NCI-H748 treated with DMSO at 0.1 percent for 48 hours (cell line): ENCODE measurements around the gene MB21D2.
A peak's percentile ranks its signal among the peaks of the same experiment; 100 is the strongest.
"Not testable (repeated sequence)": the region's sequence is repeated elsewhere in the genome, so short reads cannot be mapped to it uniquely, and the experiment has no call there.

ENCODE experiments used
- DNase-seq: peaks from one replicate; lab custom pipeline; 2025; lab: John Stamatoyannopoulos, UW

The MB21D2 gene

DNA sequence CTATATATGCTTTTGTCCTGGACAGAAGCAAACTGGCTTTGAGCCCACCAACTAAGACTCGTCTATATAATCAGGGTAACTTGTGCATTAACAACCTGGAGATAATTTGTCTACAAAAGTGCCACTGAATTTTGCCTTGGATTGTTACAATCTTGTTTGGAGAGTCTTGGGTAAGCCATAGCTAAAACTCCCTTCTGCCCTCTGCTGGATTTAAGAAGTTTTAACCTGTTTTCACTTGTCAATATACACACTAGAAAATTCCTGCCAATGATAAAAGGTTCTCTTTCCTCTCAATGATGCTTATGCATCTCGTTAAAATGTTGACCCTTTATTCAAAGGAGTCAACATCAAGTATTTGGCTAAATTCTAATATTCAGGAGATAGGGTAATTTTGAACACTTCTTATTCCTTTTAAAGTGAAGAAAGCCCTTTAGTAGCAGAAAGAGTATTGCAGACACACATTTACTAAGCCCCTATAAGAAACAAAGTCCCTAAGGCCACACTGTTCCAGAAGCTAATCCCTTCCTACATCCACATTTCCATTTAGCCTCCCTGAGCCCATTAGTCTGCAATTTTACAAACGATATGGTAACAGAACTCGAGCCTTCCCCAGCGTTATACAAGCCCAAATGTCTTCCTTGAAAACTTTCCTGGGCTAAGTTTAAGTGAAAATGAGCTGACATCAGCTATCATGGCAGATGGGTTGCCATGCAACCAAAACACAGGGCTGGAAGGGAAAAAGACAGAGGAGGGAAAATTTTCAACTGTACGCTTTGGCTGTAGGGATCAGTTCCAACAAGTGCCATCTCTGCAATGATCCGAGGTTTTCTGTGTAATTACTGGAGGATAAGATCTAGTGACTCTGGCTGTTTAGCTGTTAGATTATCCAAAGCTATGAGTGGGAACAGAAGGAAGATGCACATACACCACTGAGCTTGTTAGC is 114.4 kb downstream of the MB21D2 start:
- peak; percentile 22 for DNase-seq

DNA sequence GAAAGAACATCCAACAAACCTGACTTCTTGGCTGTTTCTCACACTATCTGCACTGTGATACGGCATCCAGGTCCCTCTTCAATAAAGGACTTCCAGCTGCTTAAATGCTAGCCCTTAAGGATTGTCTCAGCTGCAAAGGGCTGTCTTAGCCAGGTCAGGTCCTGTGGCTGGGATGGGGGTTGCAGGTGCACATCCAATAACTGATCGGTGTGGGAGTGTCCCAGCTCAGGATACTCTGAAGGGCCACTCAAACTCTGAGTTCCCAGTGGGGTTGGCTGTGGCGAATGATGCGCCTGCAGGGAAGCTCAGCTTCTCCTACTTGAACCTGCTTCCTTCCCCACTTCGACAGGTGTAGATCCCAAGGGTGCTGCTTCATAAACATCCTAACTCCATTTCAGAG is 115.7 kb downstream of the MB21D2 start:
- DNase-seq = no peak

DNA sequence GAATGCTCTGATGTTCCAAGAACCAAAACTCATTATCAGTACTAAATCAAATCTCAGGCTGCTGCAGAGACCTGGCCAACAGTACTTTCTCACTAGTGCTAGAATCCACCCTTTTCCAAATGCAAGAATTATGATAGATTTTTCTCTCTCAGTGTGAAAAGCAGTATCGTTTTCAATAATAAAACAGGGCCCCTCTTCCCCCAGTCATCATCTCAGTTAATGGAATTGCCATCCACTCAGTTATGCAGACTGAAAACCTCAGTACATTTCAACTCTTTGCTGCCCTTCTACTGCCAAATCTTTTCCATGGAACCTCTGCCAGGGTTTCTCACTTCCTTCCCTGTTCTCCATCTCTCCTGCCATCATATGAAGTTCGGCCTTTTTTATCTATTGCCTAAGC is 117.9 kb downstream of the MB21D2 start:
- no peak for DNase-seq

DNA sequence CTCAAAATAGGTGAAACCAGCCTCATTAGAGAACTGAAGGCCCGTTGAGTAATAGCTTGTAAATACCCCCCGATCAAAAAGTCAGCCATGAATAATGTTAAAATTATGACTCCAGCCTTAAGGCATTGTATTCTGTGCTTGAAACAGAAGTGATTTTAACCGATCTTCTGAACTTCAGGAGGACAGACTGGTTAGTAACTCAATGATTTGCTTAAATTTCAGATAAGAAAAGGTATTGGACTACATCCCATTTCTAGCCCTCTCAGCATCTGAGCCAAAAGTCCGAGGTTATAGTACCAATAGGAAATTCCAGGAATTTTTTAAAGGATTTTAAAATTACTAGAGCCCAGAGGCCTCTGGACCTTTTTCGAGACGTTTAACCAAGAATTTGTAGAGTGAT is 122.6 kb downstream of the MB21D2 start:
- no peak for DNase-seq

DNA sequence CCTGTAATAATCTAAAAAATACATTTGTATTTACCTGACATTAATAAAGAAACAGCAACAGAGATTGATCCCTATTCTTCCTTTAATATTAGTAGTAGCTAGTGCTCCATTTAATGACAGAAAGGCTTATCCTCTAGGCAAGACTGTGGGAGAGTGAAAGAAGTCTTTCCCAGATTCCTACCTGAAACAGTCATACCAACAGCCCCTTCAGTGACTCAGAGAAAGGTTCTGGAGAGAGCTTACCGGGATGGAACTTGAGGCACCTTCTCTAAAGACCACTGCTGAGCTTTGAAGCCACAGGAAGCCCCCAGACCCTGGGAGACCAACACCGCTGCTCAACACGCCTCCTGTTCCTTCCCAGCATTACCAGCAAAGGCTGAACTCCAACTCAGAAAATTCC is 123.4 kb downstream of the MB21D2 start:
- no peak for DNase-seq

DNA sequence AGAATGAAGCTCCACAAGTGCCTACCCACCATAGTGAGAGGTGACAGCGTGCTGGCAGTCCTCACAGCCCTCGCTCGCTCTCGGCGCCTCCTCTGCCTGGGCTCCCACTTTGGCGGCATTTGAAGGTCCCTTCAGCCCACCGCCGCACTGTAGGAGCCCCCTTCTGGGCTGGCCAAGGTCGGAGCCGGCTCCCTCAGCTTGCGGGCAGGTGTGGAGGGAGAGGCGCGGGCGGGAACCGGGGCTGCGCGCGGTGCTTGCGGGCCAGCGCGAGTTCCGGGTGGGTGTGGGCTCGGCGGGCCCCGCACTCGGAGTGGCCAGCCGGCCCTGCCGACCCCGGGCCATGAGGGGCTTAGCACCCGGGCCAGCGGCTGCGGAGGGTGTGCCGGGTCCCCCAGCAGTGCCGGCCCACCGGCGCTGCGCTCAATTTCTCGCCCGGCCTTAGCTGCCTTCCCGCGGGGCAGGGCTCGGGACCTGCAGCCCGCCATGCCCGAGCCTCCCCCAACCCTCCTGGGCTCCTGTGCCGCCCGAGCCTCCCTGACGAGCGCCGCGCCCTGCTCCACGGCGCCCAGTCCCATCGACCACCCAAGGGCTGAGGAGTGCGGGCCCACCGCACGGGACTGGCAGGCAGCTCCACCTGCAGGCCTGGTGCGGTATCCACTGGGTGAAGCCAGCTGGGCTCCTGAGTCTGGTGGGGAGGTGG is 128.7 kb downstream of the MB21D2 start:
- not testable (repeated sequence) for DNase-seq

DNA sequence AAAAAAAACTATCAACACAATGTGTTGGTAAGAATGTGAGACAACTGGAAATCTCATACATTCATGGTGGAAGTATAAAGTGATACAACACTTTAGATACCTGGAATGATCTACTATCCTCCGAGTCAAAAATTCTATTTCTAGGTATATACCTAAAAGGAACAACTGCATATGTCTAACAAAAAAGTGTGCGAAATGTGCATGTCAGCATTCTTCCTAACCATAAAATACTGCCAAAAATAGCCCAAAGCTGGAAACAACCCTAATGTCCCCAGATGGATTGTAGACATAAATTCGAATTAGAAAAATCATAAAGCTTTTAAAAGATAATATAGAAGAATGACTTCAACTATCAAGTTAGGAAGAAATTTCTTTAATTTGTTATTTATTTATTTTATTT is 139.1 kb downstream of the MB21D2 start:
- no peak for DNase-seq

DNA sequence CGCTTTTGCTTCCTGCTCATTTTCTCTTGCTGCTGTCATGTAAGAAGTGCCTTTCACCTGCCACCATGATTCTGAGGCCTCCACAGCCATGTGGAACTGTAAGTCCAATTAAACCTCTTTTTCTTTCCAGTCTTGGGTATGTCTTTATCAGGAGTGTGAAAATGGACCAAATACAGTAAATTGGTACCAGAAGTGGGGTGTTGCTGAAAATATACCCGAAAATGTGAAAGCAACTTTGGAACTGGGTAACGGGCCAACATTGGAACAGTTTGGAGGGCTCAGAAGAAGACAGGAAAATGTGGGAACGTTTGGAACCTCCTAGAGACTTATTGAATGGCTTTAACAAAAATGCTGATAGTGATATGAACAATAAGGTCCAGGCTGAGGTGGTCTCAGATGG is 143.3 kb downstream of the MB21D2 start:
- DNase-seq = not testable (repeated sequence)

DNA sequence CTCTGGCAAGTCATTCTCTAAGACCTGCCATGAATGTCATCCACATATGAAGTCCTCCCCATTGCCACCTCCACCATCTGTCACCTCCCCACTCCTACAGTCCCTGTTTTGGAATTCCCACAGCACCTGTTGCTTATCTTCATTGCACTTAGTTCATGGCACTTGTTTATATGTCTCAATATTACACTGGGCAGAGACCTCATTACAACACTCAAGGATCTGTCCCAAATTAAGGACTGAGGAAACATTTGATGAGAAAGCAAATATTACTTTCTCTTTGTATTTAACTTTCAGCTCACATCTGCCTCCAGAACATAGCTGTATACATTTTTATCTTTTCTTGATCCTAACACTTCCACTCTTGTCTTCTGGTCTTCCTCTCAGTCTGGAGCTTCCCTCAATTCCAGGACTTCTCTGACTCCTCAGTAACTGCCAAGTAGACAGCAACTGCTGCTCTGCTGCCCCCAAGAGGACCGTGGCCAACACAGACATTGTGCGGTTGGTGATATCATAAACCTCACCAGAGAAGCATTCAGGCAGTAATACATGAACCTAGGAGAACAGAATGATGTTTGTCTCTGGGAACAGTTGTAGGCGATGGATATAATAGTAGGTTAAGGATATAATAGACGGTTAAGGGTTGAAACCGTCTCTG is 145.3 kb downstream of the MB21D2 start:
- DNase-seq = peak; percentile 3

DNA sequence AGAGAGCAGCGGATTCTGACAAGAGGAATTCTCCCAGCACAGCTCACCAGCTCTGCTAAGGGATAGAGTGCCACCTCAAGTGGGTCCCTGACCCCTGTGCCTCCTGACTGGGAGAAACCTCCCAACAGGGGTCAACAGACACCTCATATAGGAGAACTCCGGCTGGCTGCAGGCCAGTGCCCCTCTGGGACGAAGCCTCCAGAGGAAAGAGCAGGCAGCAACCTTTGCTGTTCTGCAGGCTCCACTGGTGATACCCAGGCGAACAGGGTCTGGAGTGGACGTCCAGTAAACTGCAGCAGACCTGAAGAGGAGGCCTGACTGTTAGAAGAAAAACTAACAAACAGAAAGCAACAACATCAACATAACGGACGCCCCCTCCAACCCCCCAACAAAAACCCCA is 159.0 kb downstream of the MB21D2 start:
- DNase-seq = no peak

DNA sequence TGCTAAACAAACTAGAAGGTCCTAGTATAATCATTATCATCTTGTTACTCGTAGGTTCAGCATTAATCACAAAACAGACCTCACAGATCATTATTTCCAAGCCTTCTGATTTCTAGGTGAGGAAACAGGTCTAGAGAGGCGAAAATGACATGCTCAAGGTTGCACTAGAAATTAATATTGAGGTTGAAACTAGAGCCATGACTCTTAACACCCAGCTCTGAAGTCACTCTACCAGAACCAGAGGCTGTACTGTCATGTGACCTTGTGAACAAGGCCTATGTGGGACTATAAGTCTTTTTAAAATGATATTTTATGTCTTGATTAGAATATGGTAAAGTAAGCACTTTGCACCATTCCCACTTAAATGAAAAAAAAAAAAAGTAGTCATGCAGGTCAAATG is 166.5 kb downstream of the MB21D2 start:
- no peak for DNase-seq

DNA sequence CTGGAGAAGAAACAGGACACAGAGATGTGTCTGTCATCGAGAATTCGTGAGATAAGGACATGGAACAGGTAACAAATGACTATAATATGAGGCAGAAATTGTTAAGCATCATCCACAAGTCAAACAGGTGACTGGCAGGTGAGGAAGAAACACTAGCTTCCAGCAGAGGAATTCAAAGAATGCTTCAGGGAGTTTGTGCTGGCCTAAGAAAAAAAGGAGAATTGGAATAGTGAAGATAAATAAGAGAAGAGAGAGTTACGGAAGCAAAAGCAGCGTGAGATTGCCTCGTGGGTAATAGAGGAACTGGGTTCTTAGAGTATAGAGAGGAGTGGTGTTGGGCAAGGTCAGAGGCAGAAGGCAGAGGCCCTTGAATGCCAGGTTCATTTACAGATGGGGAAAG is 167.5 kb downstream of the MB21D2 start:
- no peak for DNase-seq

DNA sequence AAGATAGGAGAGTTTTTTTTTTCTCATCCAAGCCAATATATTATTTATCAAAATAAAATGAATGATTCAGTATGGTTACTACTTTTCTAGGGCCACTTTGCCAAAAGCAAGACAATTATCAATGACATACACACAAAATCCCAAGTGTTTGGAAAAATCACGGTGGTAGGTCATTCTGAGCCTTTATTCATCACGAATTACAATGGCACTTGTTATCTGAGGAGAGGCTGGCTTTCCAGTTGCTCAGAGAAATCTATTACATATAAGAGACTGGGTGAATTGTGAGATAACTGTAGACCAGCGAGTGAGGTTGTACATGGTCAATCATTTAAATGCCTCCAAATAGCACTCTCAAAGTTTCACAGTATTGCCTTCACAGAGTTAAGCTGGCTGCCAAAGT is 169.9 kb downstream of the MB21D2 start:
- DNase-seq = no peak

DNA sequence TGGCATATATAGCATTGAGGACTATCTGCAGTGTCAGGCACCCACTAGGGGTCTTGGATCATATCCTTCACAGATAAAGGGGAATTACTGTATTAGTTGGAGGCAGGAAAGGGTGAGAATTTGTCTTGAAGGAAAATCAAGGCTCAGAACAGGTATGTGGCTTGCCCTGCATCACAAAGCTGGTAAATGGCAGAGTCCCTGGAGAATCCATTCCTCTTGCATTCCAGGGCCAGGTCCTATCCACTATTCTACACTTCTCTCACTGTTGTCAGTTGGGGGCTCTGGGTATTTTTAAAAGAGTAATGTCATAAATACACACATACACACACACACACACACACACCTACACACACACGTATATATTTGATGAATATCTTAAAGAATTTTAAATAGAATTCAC is 170.5 kb downstream of the MB21D2 start:
- DNase-seq = no peak
